NCI-H1436 (cell line): Measurements from ENCODE around the gene INHBB.

Experiments used
- DNase-seq: peaks from one replicate; lab custom pipeline; 2025; lab: John Stamatoyannopoulos, UW

The INHBB gene

DNA sequence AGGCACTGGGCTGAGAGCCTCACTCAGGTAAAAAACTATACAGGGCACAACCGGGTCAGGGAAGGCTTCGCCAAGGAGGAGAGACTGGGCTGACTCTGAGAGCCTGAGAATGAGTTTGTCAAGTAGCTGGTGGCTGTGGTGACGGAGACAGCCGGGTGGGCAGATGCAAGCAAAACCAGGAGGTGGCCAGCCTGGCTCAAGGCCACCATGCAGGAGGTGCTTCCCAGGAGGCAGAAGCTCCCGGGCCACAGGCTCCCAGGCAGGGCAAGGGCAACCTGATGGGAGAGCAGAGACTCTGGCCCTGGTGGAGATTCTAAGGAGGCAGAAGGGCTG lies 2.9 kb upstream of the INHBB start:
- no peak for DNase-seq

DNA sequence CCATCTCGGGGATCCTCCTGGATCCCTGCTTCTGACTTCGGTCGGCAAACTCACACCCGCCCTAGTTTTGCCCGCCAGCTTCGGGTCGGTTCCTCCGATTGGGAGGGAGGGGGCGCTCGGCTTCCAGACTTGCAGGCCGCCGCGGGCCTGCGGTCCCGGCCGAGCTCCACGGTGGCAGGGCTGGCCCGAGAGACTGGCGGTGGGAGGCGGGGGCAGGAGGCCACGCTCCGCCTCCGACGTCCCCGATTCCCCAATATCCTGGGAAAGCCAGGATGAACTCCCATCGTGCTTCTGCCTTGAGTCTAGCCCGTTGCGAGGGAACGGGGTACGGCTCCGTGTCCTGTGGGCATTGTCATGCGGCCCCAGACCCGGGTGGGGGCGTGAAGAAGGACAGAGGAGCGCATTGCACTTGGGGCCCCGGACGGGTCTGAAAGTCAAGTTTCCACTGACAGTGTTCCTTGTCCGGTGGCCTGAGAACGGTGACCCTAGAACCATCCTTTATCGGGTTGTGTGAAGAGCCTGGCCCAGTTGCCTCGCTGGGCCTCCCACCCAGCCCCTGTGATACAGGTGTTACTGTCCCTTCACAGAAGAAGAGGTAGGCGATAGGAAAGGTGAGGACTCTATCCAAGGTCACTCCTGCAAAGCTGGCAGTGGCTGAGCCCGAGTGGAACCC lies 2.4 kb upstream of the INHBB start:
- peak; percentile 57 for DNase-seq

DNA sequence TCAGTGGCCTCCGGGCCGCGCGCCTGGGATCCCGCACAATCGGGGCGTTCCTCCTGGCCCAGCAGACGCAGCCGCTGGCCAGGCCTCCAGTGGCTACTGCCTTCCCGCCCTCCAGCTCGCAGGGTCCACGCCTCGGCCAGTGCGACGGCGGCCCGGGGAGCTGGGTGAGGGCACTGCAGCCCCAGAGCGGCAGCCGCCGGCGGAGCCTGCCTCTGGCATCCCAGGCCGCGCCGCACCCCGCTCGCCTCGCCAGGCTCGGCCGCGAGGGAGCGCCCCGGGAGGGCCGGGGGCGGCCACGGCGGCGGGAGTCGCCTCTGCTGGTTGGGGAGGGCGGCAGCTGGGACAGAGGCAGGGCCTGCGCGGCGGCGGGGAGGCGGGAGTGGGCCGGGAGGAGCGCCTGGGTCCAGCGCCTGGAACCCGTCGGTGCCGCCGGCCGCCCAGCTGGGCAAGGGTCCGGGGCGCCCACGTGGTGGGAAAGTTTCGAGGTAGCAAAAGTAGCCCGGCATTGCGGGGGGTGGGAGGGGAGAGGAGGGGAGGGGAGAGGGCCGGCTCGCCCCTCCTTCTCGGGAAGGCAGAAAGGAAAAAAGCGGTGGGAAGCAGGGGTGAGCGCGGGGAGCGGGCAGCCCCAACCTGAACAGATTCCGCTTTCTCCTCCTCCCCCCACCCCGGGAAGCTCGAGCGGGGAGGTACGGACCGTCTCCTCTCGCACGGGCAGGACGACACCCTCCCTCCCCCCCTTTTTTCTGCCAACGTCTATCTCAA lies 1.5 kb upstream of the INHBB start:
- DNase-seq, result peak; percentile 18

DNA sequence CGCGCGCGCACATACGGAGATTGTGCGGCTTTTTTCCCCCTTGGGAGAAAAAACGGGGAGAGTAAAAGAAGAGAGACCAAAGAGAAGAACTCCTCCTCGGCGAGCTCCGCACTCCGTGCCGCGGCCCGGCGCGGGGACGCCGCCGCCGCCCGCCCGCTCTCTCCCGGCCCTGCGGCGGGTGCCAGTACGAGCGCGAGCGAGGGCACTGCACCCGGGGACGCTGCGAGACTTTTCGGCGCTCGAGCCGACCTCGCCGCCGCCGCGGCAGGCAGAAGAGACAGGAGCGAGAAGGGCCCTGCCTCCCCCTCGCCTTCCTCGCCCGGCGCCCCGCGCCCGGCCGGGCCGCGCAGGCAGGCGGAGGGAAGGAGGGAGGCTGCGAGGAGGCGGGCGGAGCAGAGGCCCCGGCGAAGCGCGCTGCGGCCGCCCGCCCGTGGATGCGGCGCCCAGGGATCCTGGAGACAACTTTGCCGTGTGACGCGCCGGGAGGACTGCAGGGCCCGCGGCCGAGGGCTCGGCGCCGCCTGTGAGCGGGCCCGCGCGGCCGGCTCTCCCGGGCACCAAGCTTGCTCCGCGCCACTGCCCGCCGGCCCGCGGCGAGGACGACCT lies 857 bp upstream of the INHBB start:
- DNase-seq, result no peak

DNA sequence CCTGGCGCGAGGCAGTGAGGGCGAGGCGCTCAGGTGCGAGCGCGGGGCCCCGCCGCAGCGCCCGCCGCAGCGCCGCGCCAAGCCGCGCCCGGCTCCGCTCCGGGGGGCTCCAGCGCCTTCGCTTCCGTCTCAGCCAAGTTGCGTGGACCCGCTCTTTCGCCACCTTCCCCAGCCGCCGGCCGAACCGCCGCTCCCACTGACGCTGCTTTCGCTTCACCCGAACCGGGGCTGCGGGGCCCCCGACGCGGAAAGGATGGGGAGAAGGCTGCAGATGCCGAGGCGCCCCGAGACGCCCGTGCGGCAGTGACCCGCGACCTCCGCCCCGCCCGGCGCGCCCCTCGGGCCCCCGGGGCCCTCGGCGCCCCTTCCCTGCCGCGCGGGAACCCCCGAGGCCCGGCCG lies 328 bp upstream of the INHBB start:
- DNase-seq, result no peak

DNA sequence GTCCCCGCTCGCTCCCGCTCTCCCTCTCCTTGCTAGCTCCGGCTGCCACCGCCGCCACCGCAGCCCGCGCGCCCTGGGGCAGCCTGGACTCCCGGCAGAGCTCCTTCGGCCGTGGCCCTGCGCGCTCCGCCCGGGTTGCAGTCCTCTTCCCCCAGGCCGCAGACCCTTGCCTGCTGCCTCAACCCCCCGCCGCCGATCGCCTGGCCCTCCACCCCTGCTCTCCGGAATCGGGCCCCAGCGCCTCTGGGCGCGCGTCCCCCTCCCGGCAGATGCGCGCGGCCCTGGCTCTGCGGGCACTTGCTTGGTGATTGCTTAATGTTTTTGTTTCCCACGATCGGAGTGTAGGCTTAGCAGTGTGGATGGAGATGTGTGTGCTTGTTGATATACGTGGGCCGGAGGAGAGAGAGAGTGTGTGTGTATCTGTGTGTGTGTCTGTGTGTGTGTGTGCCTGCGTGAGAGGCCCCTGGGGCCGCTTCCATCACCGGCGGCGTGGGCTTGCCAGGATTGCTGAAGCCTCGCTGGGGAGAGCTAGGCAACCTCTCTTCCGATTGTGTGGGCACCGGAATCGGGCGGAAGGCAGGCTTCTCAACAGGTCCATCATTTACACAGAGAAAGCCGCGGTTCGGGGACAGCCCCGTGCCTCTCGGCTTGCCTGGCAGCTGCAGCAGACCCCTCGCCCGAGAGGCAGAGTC lies 877 bp downstream of the INHBB start:
- DNase-seq, result no peak

DNA sequence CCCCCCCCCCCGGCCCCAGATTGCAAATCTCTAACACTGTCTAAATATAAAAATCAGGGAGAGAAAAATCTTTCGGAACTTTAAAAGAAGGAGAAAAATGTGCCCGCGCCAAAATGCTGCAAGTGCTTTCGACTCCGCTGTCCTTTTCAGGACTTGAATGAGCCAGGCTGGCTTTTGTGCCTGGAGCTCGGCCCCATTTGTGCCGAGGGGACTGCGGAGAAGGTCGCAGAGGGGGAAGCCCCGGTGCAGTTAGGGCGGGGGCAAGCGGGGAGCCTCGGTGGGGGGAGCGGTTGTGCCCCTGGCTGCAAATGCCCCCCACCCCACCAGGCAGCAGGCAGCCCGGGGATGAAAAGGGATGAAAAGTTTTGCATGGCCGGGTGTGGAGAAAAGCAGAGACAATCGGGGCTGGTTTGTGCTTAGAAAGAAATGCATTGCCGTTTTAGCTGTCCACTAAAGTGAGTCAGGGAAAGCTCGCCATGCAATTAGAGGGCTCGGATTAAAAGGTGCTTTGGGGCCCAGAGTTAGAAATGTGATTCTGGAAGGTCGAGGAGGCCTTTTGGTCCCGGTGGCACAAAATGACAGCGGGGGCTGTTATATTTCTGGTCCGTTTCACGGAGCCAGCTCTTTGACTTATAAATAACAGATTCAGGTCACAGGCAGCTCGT lies 1.6 kb downstream of the INHBB start:
- no peak for DNase-seq

DNA sequence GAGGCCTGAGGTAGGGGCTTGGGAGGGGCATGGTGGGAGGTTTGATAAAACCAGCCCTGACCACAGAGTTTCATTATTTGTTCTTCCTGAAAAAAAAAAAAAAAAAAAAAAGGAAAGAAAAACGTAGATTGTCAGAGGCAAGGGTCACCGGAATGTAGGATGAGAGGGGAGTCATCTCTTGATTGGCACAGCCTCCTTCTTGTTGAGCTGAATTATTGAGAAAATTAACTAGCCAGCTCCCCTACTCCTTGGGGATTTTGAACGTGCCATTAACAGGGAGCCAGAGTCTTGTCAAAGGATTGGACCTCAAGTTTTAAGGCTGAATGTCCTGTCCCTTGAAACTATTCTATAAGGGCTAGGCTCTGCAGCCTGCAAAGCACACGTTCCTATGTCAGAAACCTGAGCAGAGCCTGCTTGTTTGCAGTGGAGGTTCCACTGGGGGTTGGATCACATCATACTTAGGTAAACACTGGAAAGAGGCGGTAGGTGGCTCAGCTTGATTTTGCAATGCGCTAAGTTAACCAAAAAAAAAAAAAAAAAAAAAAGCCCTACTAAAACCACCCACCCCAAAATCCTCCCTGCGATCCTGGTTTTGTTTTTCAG lies 2.3 kb downstream of the INHBB start:
- DNase-seq, result peak; percentile 14

DNA sequence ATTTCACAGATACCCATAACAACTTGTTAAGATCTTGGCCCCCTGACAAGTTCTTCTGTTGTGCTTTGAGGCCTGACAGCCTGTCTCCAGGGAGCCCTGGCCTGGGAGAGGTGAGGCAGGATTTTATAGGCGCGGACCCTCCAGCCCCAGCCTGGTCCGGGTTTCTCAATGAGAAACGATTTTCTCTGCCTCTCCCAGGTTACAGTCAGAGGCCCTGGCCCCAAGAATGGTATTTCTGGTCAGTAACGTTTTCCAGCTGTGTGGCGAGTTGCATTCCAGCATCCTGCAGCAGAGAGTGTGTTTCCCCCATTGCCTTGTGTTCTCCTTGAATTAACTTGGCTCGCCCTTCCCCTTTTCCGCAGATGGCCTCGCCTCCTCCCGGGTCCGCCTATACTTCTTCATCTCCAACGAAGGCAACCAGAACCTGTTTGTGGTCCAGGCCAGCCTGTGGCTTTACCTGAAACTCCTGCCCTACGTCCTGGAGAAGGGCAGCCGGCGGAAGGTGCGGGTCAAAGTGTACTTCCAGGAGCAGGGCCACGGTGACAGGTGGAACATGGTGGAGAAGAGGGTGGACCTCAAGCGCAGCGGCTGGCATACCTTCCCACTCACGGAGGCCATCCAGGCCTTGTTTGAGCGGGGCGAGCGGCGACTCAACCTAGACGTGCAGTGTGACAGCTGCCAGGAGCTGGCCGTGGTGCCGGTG lies 3.0 kb downstream of the INHBB start:
- no peak for DNase-seq

DNA sequence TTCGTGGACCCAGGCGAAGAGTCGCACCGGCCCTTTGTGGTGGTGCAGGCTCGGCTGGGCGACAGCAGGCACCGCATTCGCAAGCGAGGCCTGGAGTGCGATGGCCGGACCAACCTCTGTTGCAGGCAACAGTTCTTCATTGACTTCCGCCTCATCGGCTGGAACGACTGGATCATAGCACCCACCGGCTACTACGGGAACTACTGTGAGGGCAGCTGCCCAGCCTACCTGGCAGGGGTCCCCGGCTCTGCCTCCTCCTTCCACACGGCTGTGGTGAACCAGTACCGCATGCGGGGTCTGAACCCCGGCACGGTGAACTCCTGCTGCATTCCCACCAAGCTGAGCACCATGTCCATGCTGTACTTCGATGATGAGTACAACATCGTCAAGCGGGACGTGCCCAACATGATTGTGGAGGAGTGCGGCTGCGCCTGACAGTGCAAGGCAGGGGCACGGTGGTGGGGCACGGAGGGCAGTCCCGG lies 3.5 kb downstream of the INHBB start:
- DNase-seq, result no peak

DNA sequence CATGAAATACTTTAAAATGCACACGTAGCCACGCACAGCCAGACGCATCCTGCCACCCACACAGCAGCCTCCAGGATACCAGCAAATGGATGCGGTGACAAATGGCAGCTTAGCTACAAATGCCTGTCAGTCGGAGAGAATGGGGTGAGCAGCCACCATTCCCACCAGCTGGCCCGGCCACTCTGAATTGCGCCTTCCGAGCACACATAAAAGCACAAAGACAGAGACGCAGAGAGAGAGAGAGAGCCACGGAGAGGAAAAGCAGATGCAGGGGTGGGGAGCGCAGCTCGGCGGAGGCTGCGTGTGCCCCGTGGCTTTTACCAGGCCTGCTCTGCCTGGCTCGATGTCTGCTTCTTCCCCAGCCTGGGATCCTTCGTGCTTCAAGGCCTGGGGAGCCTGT lies 4.1 kb downstream of the INHBB start:
- no peak for DNase-seq

DNA sequence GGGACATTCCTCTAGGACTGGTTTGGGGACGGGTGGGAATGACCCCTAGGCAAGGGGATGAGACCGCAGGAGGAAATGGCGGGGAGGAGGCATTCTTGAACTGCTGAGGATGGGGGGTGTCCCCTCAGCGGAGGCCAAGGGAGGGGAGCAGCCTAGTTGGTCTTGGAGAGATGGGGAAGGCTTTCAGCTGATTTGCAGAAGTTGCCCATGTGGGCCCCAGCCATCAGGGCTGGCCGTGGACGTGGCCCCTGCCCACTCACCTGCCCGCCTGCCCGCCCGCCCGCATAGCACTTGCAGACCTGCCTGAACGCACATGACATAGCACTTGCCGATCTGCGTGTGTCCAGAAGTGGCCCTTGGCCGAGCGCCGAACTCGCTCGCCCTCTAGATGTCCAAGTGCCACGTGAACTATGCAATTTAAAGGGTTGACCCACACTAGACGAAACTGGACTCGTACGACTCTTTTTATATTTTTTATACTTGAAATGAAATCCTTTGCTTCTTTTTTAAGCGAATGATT lies 4.9 kb downstream of the INHBB start:
- DNase-seq, result no peak

DNA sequence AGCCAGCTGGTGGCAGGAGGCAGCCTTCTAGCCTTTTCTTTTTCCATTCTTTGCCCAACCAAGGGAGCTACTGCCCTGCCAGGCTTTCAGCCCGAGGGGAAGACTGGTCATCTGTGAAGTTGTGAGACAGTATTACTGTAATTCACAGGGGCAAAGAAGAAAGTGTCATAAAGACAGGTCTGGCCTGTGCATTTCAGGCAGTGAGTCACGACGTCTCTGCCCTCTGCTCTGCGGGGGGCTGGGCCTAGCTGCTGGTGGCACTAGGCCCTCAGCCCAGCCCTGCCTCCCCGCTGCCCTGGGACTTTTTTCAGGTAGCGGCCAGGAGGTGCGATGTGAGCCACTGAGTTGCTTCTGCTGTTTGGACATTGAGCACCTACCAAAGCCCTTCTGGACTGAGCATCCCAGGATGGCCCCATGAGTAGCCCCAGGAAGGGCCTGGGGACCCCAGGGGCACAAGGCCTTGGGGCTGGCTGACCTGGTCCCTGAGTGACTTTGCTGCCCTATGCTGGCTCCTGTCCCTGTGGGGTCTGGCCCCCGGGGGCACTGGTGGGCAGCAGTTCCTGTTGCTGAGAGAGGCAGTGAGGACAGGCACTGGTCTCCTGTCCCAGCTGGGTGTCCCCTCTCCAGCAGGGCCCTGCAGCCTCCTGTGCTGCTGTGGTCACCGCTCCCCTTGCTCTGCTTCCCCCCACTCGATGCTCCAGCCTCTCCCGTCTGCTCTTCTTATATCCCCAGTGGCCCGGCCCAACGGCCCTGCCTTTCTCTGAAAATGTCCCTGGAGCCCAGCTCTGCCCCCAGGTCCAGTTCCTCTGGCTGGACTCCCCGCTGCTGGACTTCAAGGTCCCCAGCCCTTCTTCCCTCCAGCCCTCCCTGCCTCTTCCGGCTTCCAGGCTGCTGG lies 7.0 kb downstream of the INHBB start:
- DNase-seq, result no peak

DNA sequence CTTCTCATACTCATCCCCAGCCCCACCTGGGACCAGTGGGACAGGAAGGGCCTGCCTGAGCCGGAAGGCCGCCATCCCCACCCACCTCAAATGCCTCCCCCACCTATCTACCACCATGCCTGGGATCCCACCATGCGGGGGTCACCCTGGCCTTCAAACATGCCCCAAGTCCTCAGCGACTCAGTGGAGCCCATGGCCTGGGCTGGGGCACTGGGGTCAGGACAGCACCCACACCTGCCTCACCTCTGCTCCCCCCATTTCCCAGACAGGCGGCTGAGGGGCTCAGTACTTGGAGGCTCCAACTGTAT lies 7.6 kb downstream of the INHBB start:
- no peak for DNase-seq

DNA sequence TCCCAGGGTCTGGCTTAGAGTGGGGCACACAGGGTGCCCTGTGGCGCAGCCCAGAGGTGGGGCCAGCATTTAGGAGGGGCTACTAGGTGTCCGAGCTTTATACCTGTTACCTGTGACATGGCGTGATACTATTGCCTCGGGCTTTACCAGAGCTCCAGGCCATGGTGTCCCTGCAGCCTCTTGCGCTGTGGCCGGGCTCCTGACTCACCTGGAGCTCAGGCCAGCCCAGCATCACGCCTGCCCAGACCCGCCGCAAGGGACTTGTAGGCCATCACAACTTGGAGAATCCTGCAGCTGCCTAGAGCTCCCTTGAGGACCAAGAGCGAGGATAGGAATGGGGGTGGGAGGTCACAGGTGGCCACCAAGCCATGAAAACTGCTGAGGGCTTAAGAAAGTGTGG lies 8.0 kb downstream of the INHBB start:
- no peak for DNase-seq

DNA sequence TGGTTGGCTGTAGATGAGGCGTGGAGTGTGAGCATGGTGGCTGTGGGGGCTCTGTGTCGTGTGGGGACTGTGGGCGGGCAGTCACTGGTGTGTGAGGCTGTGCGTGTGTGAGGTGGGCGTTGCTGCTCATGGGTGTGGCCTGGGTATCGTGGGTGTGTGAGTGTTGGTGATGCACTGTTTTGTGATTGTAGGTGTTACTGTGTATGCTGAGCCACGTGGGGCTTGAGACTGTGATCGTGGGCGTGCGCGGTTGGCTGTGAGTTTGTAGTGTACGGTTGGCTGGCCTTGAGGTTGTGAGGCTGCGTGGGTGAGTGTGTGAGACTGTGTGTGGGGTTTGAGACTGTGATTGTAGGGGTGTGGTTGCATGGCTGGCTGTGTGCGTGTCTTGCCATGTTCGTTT lies 8.5 kb downstream of the INHBB start:
- DNase-seq, result no peak

DNA sequence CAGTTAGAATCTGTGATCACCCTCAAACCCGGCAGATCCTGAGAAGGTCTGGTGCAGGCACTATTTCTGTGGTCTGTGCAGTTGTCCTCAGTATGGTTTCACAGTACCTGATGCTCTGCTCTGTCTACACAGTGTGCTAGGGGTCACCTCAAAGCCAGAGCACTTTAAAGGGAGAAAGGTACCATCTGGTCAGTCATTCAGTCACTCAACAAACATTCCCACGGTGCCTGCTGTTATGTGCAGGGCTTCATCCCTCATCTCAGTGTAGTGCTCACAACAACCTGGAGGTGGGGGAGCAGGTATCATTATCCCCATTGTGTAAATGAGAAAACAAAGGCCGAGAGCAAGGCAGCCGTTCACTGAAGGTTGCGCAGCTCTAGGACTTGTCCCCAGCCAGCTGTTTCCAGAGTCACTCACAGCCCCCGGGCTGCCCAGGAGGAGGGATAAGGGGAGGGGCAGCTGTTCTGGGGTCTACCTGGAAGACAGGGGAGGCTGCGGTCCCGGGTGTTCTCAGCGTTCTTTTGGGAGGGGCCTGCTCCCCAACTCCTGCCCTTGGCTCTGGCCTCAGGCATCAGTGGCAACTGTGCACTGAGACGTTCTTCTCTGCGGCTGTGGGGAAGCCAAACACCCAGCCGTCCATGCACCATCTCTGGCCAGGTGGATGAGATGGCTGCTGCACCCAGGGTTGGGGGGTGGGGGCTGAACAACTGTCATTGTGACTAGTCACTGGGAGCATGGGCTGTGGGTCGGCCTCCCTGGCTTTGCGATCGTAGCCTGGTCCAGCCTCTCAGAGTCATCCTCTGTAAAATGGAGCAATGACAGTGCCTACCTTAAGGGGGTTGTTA lies 9.2 kb downstream of the INHBB start:
- DNase-seq, result no peak

DNA sequence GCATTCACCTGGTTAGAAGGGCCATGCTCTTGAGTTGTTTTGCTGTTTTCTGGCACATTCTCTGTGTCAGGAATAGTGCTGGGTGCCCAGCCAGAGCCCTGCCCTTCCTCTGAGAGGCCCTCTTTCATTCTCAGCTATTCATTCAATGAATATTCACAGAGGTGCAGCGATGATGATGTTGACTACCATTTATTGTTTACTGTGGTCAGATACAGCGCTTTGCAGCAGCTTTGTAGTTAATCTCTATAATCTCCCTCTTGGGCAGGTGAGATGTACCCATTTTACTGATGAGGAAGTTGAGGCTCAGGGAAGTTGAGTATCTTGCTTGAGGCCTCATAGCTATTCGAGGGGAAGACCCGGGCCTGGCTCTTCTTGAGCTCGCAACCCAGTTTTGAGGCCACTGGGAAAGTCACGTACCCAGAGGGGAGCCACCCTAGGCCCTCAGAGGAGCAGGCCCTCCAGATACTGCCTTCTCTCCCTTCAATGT lies 9.9 kb downstream of the INHBB start:
- no peak for DNase-seq

DNA sequence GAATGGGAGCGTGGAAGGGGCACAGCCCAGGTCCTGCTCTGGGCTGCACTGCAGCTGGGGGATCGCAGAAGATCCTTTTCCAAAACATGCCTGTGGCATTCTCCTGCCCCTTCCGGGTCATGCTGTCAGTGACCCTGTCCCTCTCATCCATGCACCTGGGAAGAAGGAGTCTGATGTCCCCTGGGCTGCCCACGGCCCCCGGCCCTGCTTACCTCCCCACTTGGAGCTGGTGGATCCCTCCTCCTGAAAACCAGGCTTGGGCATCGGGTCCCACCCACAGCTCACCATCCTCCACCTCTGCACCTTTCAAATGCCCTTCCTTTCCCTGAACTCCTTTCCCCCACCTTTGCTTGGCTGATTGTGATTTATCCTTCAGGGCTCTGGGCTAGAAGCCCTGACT lies 11.8 kb downstream of the INHBB start:
- no peak for DNase-seq
